B cell (primary cell): ENCODE measurements around the gene IFI35. TPM values are rescaled to one million over a fixed set of nuclear protein-coding genes. Genes with fewer than 3 reads are reported as not detected.
"Not testable (repeated sequence)": the region's sequence is repeated elsewhere in the genome, so short reads cannot be mapped to it uniquely, and the experiment has no call there.

Experiments
- ATAC-seq: fragments of 200-7000 bp; cut with Tn5 transposase; one replicate; pipeline ENCODE4 v1.10.0; 2021; ENCODE audit warnings: low read depth, mild to moderate bottlenecking, moderate number of reproducible peaks, moderate library complexity
- CTCF ChIA-PET: fragments of 350-600 bp; sonication (Branson Sonifier 250); formaldehyde crosslinking; loops from one replicate; lab custom pipeline; 2021; ENCODE audit warnings: antibody characterized with exemption, inconsistent platforms; lab: Charles Lee
- POLR2A ChIA-PET: fragments of 350-600 bp; sonication (Branson Sonifier 250); formaldehyde crosslinking; loops from one replicate; lab custom pipeline; 2021; ENCODE audit warnings: antibody characterized with exemption; lab: Charles Lee
- DNase-seq: peaks from one replicate; pipeline ENCODE4 v3.0.0; 2013
- H2AFZ ChIP-seq: 2 replicates; pipeline ENCODE4 v1.6.1; 2012; ENCODE audit warnings: mild to moderate bottlenecking, low read depth, low read length; ENCODE audit not compliant: insufficient read depth, poor library complexity, severe bottlenecking
- H3K27ac ChIP-seq, 2 donors: 1 replicate in 1 of 2; 2 replicates in 1 of 2; pipeline ENCODE4 v1.5.1; 2012 to 2013; ENCODE audit warnings: low read length in 2 of 2, mild to moderate bottlenecking in 2 of 2, moderate library complexity in 1 of 2
- H3K27me3 ChIP-seq, 4 experiments: fragments of 200-600 bp in 1 of 4; sonication (generic) in 1 of 4; replicated peaks in 1 of 4; 1 replicate in 2 of 4; 2 replicates in 2 of 4; pipeline versions ENCODE4 v1.6.1 to v1.7.0; 2013 to 2016; ENCODE audit warnings: low read length in 3 of 4, mild to moderate bottlenecking in 2 of 4, mixed read lengths in 1 of 4, moderate library complexity in 1 of 4; ENCODE audit not compliant: insufficient read depth in 4 of 4, control insufficient read depth in 3 of 4; ENCODE audit errors: control extremely low read depth in 1 of 4
- H3K36me3 ChIP-seq, 2 experiments: replicated peaks in 1 of 2; 1 replicate in 1 of 2; 2 replicates in 1 of 2; pipeline versions ENCODE4 v1.6.1 to v1.7.1; 2013; ENCODE audit warnings: low read length in 1 of 2; ENCODE audit not compliant: insufficient read depth in 2 of 2, control insufficient read depth in 1 of 2; ENCODE audit errors: control extremely low read depth in 1 of 2, extremely low read depth in 1 of 2
- H3K4me1 ChIP-seq, 2 donors: fragments of 200-600 bp in 1 of 2; sonication (generic) in 1 of 2; 1 replicate in 1 of 2; 2 replicates in 1 of 2; pipeline versions ENCODE4 v1.5.1 to v1.6.1; 2013 to 2017; ENCODE audit warnings: low read length in 2 of 2; ENCODE audit not compliant: control insufficient read depth in 2 of 2, insufficient read depth in 2 of 2
- H3K4me2 ChIP-seq: replicated peaks from 2 replicates; pipeline ENCODE3; 2012; ENCODE audit warnings: mild to moderate bottlenecking, low read depth, low read length; ENCODE audit not compliant: poor library complexity, severe bottlenecking
- H3K4me3 ChIP-seq, 5 experiments: fragments of 200-600 bp in 1 of 5; sonication (generic) in 1 of 5; 1 replicate in 3 of 5; 2 replicates in 2 of 5; pipeline versions ENCODE4 v1.5.1 to v1.7.0; 2011 to 2016; ENCODE audit warnings: low read length in 4 of 5, mild to moderate bottlenecking in 4 of 5, low read depth in 2 of 5, control low read depth in 1 of 5, moderate library complexity in 1 of 5; ENCODE audit not compliant: insufficient read depth in 1 of 5; ENCODE audit errors: control extremely low read depth in 1 of 5, extremely low read depth in 1 of 5
- H3K79me2 ChIP-seq: fragments of 200-600 bp; sonication (generic); one replicate; pipeline ENCODE4 v1.6.0; 2016; ENCODE audit warnings: low read length; ENCODE audit not compliant: control insufficient read depth, insufficient read depth
- H3K9ac ChIP-seq: fragments of 200-600 bp; sonication (generic); 2 replicates; pipeline ENCODE4 v1.6.1; 2017; ENCODE audit warnings: mild to moderate bottlenecking, low read length, moderate library complexity
- H3K9me3 ChIP-seq, 3 donors: one replicate each; pipeline versions ENCODE4 v1.6.1 to v1.7.1; 2013; ENCODE audit warnings: low read length in 2 of 3; ENCODE audit not compliant: control insufficient read depth in 2 of 3, insufficient read depth in 1 of 3; ENCODE audit errors: control extremely low read depth in 1 of 3
- H4K20me1 ChIP-seq: 2 replicates; pipeline ENCODE4 v1.6.0; 2012; ENCODE audit warnings: mild to moderate bottlenecking, low read length; ENCODE audit not compliant: insufficient read depth, control insufficient read depth, poor library complexity, severe bottlenecking
- H3K27ac Mint-ChIP-seq: one replicate; pipeline ENCODE4 v1.8.0; 2021; ENCODE audit warnings: mixed read lengths
- H3K27me3 Mint-ChIP-seq: one replicate; pipeline ENCODE4 v1.8.0; 2021; ENCODE audit warnings: mixed read lengths
- H3K4me1 Mint-ChIP-seq: one replicate; pipeline ENCODE4 v1.8.0; 2021; ENCODE audit warnings: mixed read lengths
- H3K4me3 Mint-ChIP-seq: one replicate; pipeline ENCODE4 v1.8.0; 2021; ENCODE audit warnings: mixed read lengths
- H3K9me3 Mint-ChIP-seq: one replicate; pipeline ENCODE4 v1.8.0; 2022; ENCODE audit warnings: mixed read lengths; ENCODE audit not compliant: insufficient read depth
- CTCF ChIP-seq: fragments of 200-600 bp; IDR thresholded peaks from one replicate; pipeline ENCODE4 v1.8.0; 2022; ENCODE audit warnings: antibody characterized with exemption, mild to moderate bottlenecking
- EZH2 ChIP-seq: IDR thresholded peaks from 2 replicates; pipeline ENCODE4 v1.6.1; 2012; ENCODE audit warnings: borderline replicate concordance, low read depth, mild to moderate bottlenecking, moderate library complexity, low read length; ENCODE audit not compliant: insufficient read depth, poor library complexity, severe bottlenecking
- WGBS: methylation state at CpG from one replicate; pipeline ENCODE4 v1.1.5; 2013; ENCODE audit warnings: missing lambda C conversion rate; ENCODE audit not compliant: insufficient coverage; 5-methylcytosine and 5-hydroxymethylcytosine counted together
- intact Hi-C: fragments of 100-400 bp; cut with micrococcal nuclease; formaldehyde crosslinking; loops from one replicate; pipeline ENCODE4 v1.10.0; 2022
- polyA plus RNA-seq: library from polyadenylated mRNA; depleted of rRNA; stranded (reverse); fragments of >200 nt; gene quantifications from 2 replicates; pipeline ENCODE4 v1.2.3, GENCODE V29; 2012
- total RNA-seq, 2 donors: library from RNA; stranded (reverse); fragments of 120-200 nt in 1 of 2; gene quantifications; 1 replicate in 1 of 2; 2 replicates in 1 of 2; pipeline versions ENCODE4 v1.2.3 to v1.2.4, GENCODE V29; 2013 to 2022

Gene IFI35
- total and polyA plus RNA-seq, 2 donors (not counting 1 experiment from before 2014, with no cell fraction given): 37.2 to 42.2 TPM

GRCh38 chr17:42969001-42969581, 37.5 kb upstream of the IFI35 start:
- Histone ChIP-seq H3K4me3 (no peak overlapping the region), H3K36me3 (no peaks in the 10 kb centered on the region), H4K20me1 (no peaks in the 10 kb centered on the region), H2AFZ (no peak overlapping the region), H3K79me2 (peaks cover 3% of the 10 kb centered on the region), H3K4me2 (no peak overlapping the region), H3K9ac (no peak overlapping the region), H3K9me3 (no peaks in the 10 kb centered on the region), H3K27ac (no peak overlapping the region), H3K27me3 (no peaks in the 10 kb centered on the region), H3K4me1 (peaks cover 0 to 3% of the 10 kb centered on the region in 2 donors)
- no peak overlapping the region for H3K4me3 Mint-ChIP-seq
- H3K27ac Mint-ChIP-seq: no peak overlapping the region
- no peaks in the 10 kb centered on the region for H3K9me3 Mint-ChIP-seq
- POLR2A ChIA-PET: interaction anchor here (1.5 kb wide), 1 partner anchor 28 kb away, joined by 3 read pairs; no protein-coding TSS in a partner anchor
- CTCF ChIA-PET: interaction anchor here (0.9 kb wide), 1 partner anchor 29 kb away, joined by 4 read pairs; the partner anchor contains the start of gene RPL27
- intact Hi-C loops: no loop called here
- TF ChIP-seq EZH2 (no peak), CTCF (no peak)
- no peak for ATAC-seq
- H3K4me1 Mint-ChIP-seq: peaks cover 7% of the 10 kb centered on the region
- no peaks in the 10 kb centered on the region for H3K27me3 Mint-ChIP-seq
- 100% methylated on average over 3 of the region's 5 CpGs for WGBS
- no peak for DNase-seq

GRCh38 chr17:42971589-42971988, 35.0 kb upstream of the IFI35 start:
- POLR2A ChIA-PET: no interaction called here
- ATAC-seq: no peak
- WGBS: 96% methylated on average over 5 of the region's 5 CpGs
- no peak overlapping the region for H2AFZ ChIP-seq
- H3K79me2 ChIP-seq: no peaks in the 10 kb centered on the region
- no peaks in the 10 kb centered on the region for H3K4me1 ChIP-seq
- no peaks in the 10 kb centered on the region for H4K20me1 ChIP-seq
- Mint-ChIP-seq H3K4me3 (no peak overlapping the region), H3K9me3 (no peaks in the 10 kb centered on the region), H3K27ac (no peak overlapping the region), H3K27me3 (no peaks in the 10 kb centered on the region), H3K4me1 (peaks cover 2% of the 10 kb centered on the region)
- H3K27ac ChIP-seq: no peak overlapping the region
- no peak overlapping the region for H3K4me3 ChIP-seq
- H3K27me3 ChIP-seq: no peaks in the 10 kb centered on the region
- no peaks in the 10 kb centered on the region for H3K36me3 ChIP-seq
- TF ChIP-seq CTCF (no peak), EZH2 (no peak)
- no peak overlapping the region for H3K9ac ChIP-seq
- H3K4me2 ChIP-seq: no peak overlapping the region
- intact Hi-C loops: no loop called here
- H3K9me3 ChIP-seq: no peaks in the 10 kb centered on the region
- CTCF ChIA-PET: interaction anchor here (1.4 kb wide), 1 partner anchor 27 kb away, joined by 4 read pairs; the partner anchor contains the start of gene RPL27
- no peak for DNase-seq

- H3K4me1 ChIP-seq, H3K79me2 ChIP-seq, H3K27me3 ChIP-seq, H3K4me2 ChIP-seq, H3K27ac Mint-ChIP-seq, H3K27ac ChIP-seq, DNase-seq, H3K9me3 ChIP-seq, CTCF ChIA-PET, H3K27me3 Mint-ChIP-seq, H3K9ac ChIP-seq, intact Hi-C loops, H3K4me3 Mint-ChIP-seq, POLR2A ChIA-PET, H4K20me1 ChIP-seq, H3K4me3 ChIP-seq, H2AFZ ChIP-seq, ATAC-seq, H3K36me3 ChIP-seq, H3K4me1 Mint-ChIP-seq, H3K9me3 Mint-ChIP-seq: not testable (repeated sequence)
- no CpG with 5 or more reads among the region's 18 CpGs for WGBS
Measured at GRCh38 chr17:42973323-42973722, 33.3 kb upstream of the IFI35 start.
